ENCODE measurements around the gene MVP. TPM values are rescaled to one million over a fixed set of nuclear protein-coding genes. Genes with fewer than 3 reads are reported as not detected.

Gene MVP
- polyA plus RNA-seq, 1 donor from 2014 or later: 2.5 TPM

- Histone ChIP-seq H3K9me3 (ENCODE audit: low read length) (no peaks in the 10 kb centered on the region), H4K20me1 (ENCODE audit: insufficient read depth) (no peaks in the 10 kb centered on the region), H3K9ac (ENCODE audit: low read length) (no peak overlapping the region), H3K9me2 (ENCODE audit: insufficient read depth, low read length) (no peaks in the 10 kb centered on the region), H2AFZ (ENCODE audit: low read depth, low read length) (no peak overlapping the region), H3K79me2 (replicated peaks; ENCODE audit: insufficient read depth, low read length) (peaks cover 4% of the 10 kb centered on the region), H3K27ac (ENCODE audit: low read length) (no peak overlapping the region), H3K4me2 (ENCODE audit: low read length) (no peak overlapping the region), H3K27me3 (ENCODE audit: insufficient read depth, low read depth, low read length) (no peaks in the 10 kb centered on the region), H3F3A (ENCODE audit: insufficient read depth, low read length, poor library complexity, severe bottlenecking) (no peaks in the 10 kb centered on the region), H3K4me3 (ENCODE audit: low read length) (no peak overlapping the region), H3K36me3 (ENCODE audit: insufficient read depth, low read length) (no peaks in the 10 kb centered on the region)
- TF ChIP-seq EP300 (conservative IDR thresholded peaks at IDR 0.05; ENCODE audit: poor library complexity, severe bottlenecking): no peak
- no peak for TF ChIP-seq SMC3 (conservative IDR thresholded peaks at IDR 0.05; ENCODE audit: poor library complexity)
- TF ChIP-seq RAD21 (conservative IDR thresholded peaks at IDR 0.05): no peak
- no peak for TF ChIP-seq MXI1 (conservative IDR thresholded peaks at IDR 0.05; ENCODE audit: poor library complexity, severe bottlenecking)
- TF ChIP-seq EZH2 (IDR thresholded peaks at IDR 0.05; ENCODE audit: borderline replicate concordance, insufficient read depth, low read length, poor library complexity, severe bottlenecking): no peak
- no peak for TF ChIP-seq CTCF (IDR thresholded peaks at IDR 0.05; ENCODE audit: poor library complexity, severe bottlenecking)
- TF ChIP-seq TAF1 (IDR thresholded peaks at IDR 0.05; ENCODE audit: low read depth): no peak
- no peak for TF ChIP-seq POLR2AphosphoS5 (IDR thresholded peaks at IDR 0.05)
- no peak for TF ChIP-seq REST (IDR thresholded peaks at IDR 0.05; ENCODE audit: borderline replicate concordance)
Observed at GRCh38 chr16:29857133-29857760, 37.0 kb downstream of the MVP start.

GRCh38 chr16:29858149-29858849 lies 38.0 kb downstream of the MVP start:
- Histone ChIP-seq H3K79me2 (replicated peaks; ENCODE audit: insufficient read depth, low read length) (peaks cover 6% of the 10 kb centered on the region), H4K20me1 (ENCODE audit: insufficient read depth) (no peaks in the 10 kb centered on the region), H3F3A (ENCODE audit: insufficient read depth, low read length, poor library complexity, severe bottlenecking) (no peaks in the 10 kb centered on the region), H2AFZ (ENCODE audit: low read depth, low read length) (no peak overlapping the region), H3K9me2 (ENCODE audit: insufficient read depth, low read length) (no peaks in the 10 kb centered on the region), H3K36me3 (ENCODE audit: insufficient read depth, low read length) (no peaks in the 10 kb centered on the region), H3K9ac (ENCODE audit: low read length) (no peak overlapping the region), H3K27me3 (ENCODE audit: insufficient read depth, low read depth, low read length) (no peaks in the 10 kb centered on the region), H3K4me2 (ENCODE audit: low read length) (no peak overlapping the region), H3K27ac (ENCODE audit: low read length) (no peak overlapping the region), H3K4me3 (ENCODE audit: low read length) (no peak overlapping the region), H3K9me3 (ENCODE audit: low read length) (no peaks in the 10 kb centered on the region)
- TF ChIP-seq SMC3 (conservative IDR thresholded peaks at IDR 0.05; ENCODE audit: poor library complexity) (no peak), REST (IDR thresholded peaks at IDR 0.05; ENCODE audit: borderline replicate concordance) (no peak), CTCF (IDR thresholded peaks at IDR 0.05; ENCODE audit: poor library complexity, severe bottlenecking) (no peak)

Data from neural cell (in vitro differentiated cells).